GM10248 (cell line): ENCODE measurements around the gene ADGRF1.
"Not testable (repeated sequence)": the region's sequence is repeated elsewhere in the genome, so short reads cannot be mapped to it uniquely, and the experiment has no call there.

Experiments used
- CTCF ChIA-PET: fragments of 300-600 bp; sonication (Branson Sonifier 250); formaldehyde crosslinking; extraction: SDS; loops from one replicate; lab custom pipeline; 2021; ENCODE audit warnings: antibody characterized with exemption; lab: Yijun Ruan, JAX
- POLR2A ChIA-PET: fragments of 350-650 bp; sonication (Branson Sonifier 250); formaldehyde crosslinking; extraction: SDS; loops from one replicate; lab custom pipeline; 2020; ENCODE audit warnings: antibody characterized with exemption; lab: Yijun Ruan, JAX
- DNase-seq: peaks from one replicate; pipeline ENCODE4 v3.0.0; 2012; ENCODE audit errors: extremely low spot score
- CTCF ChIP-seq: IDR thresholded peaks from 2 replicates; pipeline ENCODE4 v1.5.1; 2012; ENCODE audit warnings: mild to moderate bottlenecking, low read depth; ENCODE audit errors: extremely low read depth, missing control alignments, control extremely low read depth

The ADGRF1 gene

GRCh38 chr6:46994933-46995332 is 47.2 kb downstream of the ADGRF1 start:
- CTCF ChIA-PET: no interaction called here
- TF ChIP-seq CTCF: no peak
- DNase-seq: no peak
- POLR2A ChIA-PET: no interaction called here

GRCh38 chr6:46993846-46994245 is 48.3 kb downstream of the ADGRF1 start:
- ChIA-PET POLR2A (no interaction called here), CTCF (no interaction called here)
- TF ChIP-seq CTCF: no peak
- DNase-seq: no peak

- DNase-seq, POLR2A ChIA-PET: not testable (repeated sequence)
- CTCF ChIA-PET: interaction anchor here (3.2 kb wide), 1 partner anchor 11 kb away, joined by 9 read pairs; no protein-coding TSS in a partner anchor
These were observed 49.7 kb downstream of the ADGRF1 start for GRCh38 chr6:46992391-46992790.

GRCh38 chr6:46990818-46991510 is 51.2 kb downstream of the ADGRF1 start:
- peak; percentile 28 for TF ChIP-seq CTCF
- POLR2A ChIA-PET, DNase-seq: not testable (repeated sequence)
- CTCF ChIA-PET: interaction anchor here (2.4 to 3.2 kb wide), 2 partner anchors 12 to 142 kb away, joined by 8 to 9 read pairs; no protein-coding TSS in a partner anchor

- POLR2A ChIA-PET: no interaction called here
These were observed 52.0 kb downstream of the ADGRF1 start for GRCh38 chr6:46990031-46990644.

GRCh38 chr6:46989398-46989797 is 52.7 kb downstream of the ADGRF1 start:
- no peak for DNase-seq
- POLR2A ChIA-PET: no interaction called here
- CTCF ChIA-PET: interaction anchor here (1.1 to 3.2 kb wide), 3 partner anchors 14 to 570 kb away, joined by 3 to 9 read pairs (median 8); no protein-coding TSS in a partner anchor
- no peak for TF ChIP-seq CTCF

More at GRCh38 chr6:46990031-46990644, 52.0 kb downstream of the ADGRF1 start:
- no peak for DNase-seq
- CTCF ChIA-PET: interaction anchor here (1.1 to 3.2 kb wide), 3 partner anchors 13 to 571 kb away, joined by 3 to 9 read pairs (median 8); no protein-coding TSS in a partner anchor
- TF ChIP-seq CTCF: no peak

GRCh38 chr6:46985943-46986342 is 56.2 kb downstream of the ADGRF1 start:
- CTCF ChIA-PET: interaction anchor here (1.8 kb wide), 1 partner anchor 8 kb away, joined by 4 read pairs; no protein-coding TSS in a partner anchor
- TF ChIP-seq CTCF: no peak
- no peak for DNase-seq
- POLR2A ChIA-PET: no interaction called here
